ENCODE measurements around the gene QSOX1.

Gene QSOX1

DNA sequence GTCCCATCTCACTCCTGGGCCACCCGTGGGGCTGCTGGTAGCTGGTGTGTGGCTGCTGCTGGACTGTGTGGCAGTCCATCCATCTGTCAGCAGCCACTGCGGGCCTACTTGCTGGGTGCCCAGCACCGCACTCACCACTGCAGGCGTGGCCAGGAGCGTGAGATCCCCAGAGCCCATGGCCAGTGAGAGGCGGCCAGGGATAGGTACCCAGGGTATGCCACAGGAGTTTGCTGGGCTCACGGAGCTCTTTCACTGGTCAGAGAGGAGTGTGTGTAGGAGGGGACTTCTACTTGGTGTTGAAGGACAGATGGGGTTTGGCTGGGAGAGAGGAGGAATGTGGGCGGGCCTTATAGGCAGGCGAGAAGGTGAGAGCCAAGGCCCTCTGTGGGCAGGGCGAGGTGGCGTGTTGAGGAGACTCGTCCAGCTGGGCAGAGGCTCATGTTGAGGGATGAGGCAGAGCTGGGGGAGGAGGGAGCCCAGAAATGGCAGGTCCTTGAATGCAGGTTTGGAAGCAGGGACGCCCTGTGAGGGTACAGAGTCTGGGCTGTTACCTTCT is 15.0 kb downstream of the QSOX1 start:
- Mint-ChIP-seq H3K27me3 (ENCODE audit: low read depth) (no peaks in the 10 kb centered on the region), H3K4me3 (no peak overlapping the region), H3K36me3 (ENCODE audit: low read depth) (no peaks in the 10 kb centered on the region), H3K4me1 (ENCODE audit: low read depth) (peaks cover 2% of the 10 kb centered on the region), H3K9me3 (no peaks in the 10 kb centered on the region), H3K27ac (no peak overlapping the region)
- no peak for DNase-seq (ENCODE audit: low spot score)

DNA sequence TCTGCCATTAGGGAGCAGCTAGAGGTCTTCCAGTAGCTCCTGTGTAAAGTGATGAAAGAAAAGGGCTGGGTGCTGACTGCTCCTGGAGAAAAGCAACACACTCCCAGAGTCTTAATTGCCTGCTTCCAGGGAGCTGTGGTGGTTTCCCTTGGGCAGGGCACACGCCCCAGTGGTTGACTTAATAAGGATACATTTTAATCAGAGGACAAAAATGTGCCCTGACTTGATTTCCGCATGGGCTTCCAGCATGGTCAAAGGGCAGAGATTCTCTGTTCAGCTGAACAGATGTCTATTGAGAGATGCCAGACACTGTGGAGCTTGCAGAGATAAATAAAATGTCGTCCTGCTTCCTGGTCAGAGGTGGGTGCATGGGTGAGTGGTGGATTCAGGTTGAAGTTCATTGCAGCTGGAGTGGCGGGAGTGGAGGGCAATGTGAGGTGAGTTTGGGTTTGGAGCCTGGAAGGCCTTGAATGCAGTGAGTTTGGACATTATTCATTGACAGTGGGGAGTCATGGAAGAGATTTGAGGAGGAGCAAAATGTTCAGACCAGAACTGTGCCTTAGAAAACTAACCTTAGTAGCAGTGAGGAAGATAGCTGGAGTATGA is 16.0 kb downstream of the QSOX1 start:
- no peaks in the 10 kb centered on the region for H3K27me3 Mint-ChIP-seq (ENCODE audit: low read depth)
- H3K4me3 Mint-ChIP-seq = no peak overlapping the region
- no peaks in the 10 kb centered on the region for H3K36me3 Mint-ChIP-seq (ENCODE audit: low read depth)
- DNase-seq (ENCODE audit: low spot score) = no peak
- no peaks in the 10 kb centered on the region for H3K4me1 Mint-ChIP-seq (ENCODE audit: low read depth)
- H3K27ac Mint-ChIP-seq = peak overlapping the region; percentile 27
- no peaks in the 10 kb centered on the region for H3K9me3 Mint-ChIP-seq

DNA sequence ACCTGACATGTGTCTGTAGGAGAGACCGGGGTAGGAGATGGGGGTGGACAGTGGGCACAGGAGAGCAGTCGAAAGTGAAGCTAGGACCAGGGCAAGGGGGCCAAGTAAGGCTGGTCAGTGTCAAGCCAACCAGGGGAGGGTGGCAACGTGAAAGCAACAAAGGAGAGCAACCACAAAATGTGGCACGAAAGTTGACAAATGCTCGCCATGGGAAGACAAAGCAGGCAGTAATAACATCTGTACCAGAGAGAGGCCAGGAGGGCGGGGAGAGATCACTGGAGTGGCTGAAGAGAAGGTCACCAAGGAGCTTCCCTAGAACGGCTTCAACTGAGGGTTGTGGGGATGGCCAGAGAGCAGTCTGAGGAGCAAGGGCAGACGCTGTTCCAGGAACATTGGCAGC is 17.0 kb downstream of the QSOX1 start:
- Mint-ChIP-seq H3K9me3 (no peaks in the 10 kb centered on the region), H3K27ac (no peak overlapping the region), H3K36me3 (ENCODE audit: low read depth) (no peaks in the 10 kb centered on the region), H3K4me3 (no peak overlapping the region), H3K27me3 (ENCODE audit: low read depth) (no peaks in the 10 kb centered on the region), H3K4me1 (ENCODE audit: low read depth) (no peaks in the 10 kb centered on the region)
- DNase-seq (ENCODE audit: low spot score) = no peak

DNA sequence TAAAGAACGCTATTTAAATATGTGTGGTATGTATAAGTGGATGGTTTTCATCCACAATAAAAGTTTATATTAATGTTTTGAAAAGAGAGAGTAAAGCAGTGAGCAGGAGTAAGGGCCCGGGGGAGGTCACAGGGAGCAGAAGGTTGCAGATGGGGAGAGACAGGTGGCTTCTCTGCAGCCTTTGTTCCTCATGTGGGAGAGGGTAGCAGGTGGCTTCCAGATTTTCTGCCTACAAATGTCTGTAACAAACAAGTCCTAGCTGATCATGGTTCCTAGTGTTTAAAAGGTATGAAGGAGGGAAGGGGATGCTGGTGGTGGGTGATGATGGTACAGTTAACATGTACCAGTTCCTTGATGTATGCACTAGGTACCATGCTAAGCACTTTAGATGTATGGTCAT is 18.8 kb downstream of the QSOX1 start:
- Mint-ChIP-seq H3K4me1 (ENCODE audit: low read depth) (no peaks in the 10 kb centered on the region), H3K27ac (no peak overlapping the region), H3K4me3 (no peak overlapping the region), H3K9me3 (no peaks in the 10 kb centered on the region), H3K36me3 (ENCODE audit: low read depth) (no peaks in the 10 kb centered on the region), H3K27me3 (ENCODE audit: low read depth) (no peaks in the 10 kb centered on the region)
- DNase-seq (ENCODE audit: low spot score) = no peak

DNA sequence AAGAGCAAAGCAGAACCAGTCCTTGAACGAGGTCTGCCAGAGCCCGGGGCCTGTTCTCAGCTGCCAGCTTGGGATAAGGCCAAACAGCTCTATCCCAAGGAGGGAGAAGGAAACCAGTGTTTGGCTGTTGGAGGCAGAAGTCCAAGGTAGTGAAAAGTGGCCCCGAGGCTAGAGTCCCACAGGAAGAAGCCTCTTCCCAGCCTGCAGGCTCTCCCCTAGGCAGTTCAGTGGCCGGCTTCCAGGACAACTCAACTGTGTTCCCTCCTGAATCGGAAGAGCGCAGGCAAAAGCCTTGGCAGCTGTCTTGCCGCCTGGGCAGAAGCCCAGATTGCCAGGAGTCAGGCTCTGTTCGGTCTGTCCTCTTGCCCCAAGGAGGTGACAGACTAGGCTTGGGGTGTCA is 19.3 kb downstream of the QSOX1 start:
- no peaks in the 10 kb centered on the region for H3K27me3 Mint-ChIP-seq (ENCODE audit: low read depth)
- H3K27ac Mint-ChIP-seq = no peak overlapping the region
- no peak for DNase-seq (ENCODE audit: low spot score)
- H3K4me1 Mint-ChIP-seq (ENCODE audit: low read depth) = no peaks in the 10 kb centered on the region
- no peak overlapping the region for H3K4me3 Mint-ChIP-seq
- no peaks in the 10 kb centered on the region for H3K36me3 Mint-ChIP-seq (ENCODE audit: low read depth)
- no peaks in the 10 kb centered on the region for H3K9me3 Mint-ChIP-seq

DNA sequence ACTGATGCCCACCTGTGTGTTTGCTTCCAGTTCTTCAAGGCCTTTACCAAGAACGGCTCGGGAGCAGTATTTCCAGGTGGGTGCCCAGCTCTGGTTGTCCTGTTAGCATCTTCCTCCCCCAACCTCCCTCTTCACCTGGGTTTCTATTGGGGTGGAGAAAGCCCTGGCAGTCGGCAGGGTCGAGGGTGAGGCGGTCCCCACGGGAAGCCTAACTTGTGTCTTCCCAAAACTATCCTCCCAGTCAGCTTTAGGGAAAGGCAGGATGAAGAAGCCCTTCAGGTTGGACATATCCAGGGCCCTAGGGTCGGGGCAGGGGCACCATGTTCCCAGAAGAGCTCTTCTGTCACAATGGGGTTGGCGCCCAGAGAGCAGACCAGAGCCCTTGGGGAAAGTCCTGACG is 20.6 kb downstream of the QSOX1 start:
- no peaks in the 10 kb centered on the region for H3K36me3 Mint-ChIP-seq (ENCODE audit: low read depth)
- no peaks in the 10 kb centered on the region for H3K4me1 Mint-ChIP-seq (ENCODE audit: low read depth)
- no peaks in the 10 kb centered on the region for H3K9me3 Mint-ChIP-seq
- H3K27ac Mint-ChIP-seq = no peak overlapping the region
- H3K4me3 Mint-ChIP-seq = no peak overlapping the region
- H3K27me3 Mint-ChIP-seq (ENCODE audit: low read depth) = no peaks in the 10 kb centered on the region
- DNase-seq (ENCODE audit: low spot score) = no peak

DNA sequence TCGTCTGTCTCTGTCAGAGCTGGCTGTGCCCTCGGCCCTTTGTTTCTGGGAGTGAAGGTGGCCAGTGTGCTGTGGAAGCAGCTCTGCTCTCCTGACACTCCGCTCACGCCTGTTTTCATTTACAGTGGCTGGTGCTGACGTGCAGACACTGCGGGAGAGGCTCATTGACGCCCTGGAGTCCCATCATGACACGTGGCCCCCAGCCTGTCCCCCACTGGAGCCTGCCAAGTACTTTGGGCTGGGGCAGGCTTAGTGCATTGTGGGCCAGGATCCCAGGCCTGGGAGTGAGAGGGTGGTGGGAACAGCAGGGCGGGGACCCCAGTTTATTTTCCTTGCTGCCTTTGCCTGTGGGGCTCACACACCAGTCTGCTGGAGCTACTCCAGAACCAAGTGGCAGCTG is 21.1 kb downstream of the QSOX1 start:
- Mint-ChIP-seq H3K4me3 (no peak overlapping the region), H3K9me3 (no peaks in the 10 kb centered on the region), H3K36me3 (ENCODE audit: low read depth) (no peaks in the 10 kb centered on the region), H3K27me3 (ENCODE audit: low read depth) (no peaks in the 10 kb centered on the region), H3K27ac (no peak overlapping the region), H3K4me1 (ENCODE audit: low read depth) (no peaks in the 10 kb centered on the region)
- DNase-seq (ENCODE audit: low spot score) = no peak

DNA sequence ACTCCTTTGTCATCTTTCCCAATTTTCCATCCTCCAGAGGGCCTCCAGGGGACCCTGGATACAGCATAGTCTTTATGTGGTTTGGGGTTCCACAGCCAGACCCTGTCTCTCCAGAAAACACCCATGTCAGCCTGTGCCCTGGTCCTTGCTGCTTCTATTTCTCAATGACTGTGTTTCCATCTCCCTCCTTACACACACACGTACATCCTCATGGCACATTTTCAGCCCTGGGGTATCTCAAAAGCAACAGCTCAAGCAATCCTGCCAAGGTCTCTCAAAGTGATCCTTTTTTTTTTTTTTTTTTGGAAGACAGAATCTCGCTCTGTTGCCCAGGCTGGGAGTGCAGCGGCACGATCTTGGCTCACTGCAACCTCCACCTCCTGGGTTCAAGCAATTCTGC is 22.3 kb downstream of the QSOX1 start:
- DNase-seq (ENCODE audit: low spot score) = no peak
- H3K27ac Mint-ChIP-seq = no peak overlapping the region
- no peaks in the 10 kb centered on the region for H3K36me3 Mint-ChIP-seq (ENCODE audit: low read depth)

DNA sequence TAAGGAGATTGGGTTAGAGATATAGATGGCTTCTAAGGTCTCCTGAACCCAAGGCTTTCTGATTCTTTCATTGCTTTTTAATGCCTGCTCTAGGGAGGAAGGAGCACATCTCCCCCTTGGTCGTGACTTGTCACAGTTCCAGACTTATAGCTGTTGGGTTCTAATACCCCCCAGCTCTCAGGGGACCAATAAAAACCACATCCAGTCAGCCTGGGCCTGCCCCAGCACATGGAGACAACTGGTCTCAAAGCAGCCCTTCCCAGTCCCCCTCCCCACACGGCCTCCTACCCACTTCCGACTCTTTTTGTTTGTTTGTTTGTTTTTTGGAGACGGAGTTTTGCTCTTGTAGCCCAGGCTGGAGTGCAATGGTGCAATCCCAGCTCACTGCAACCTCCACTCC is 23.3 kb downstream of the QSOX1 start:
- no peaks in the 10 kb centered on the region for H3K9me3 Mint-ChIP-seq
- H3K4me1 Mint-ChIP-seq (ENCODE audit: low read depth) = no peaks in the 10 kb centered on the region
- no peak overlapping the region for H3K27ac Mint-ChIP-seq
- peaks cover 1% of the 10 kb centered on the region for H3K36me3 Mint-ChIP-seq (ENCODE audit: low read depth)
- no peak for DNase-seq (ENCODE audit: low spot score)
- H3K4me3 Mint-ChIP-seq = no peak overlapping the region
- H3K27me3 Mint-ChIP-seq (ENCODE audit: low read depth) = no peaks in the 10 kb centered on the region

More for the DNA sequence above, 22.3 kb downstream of the QSOX1 start:
- no peaks in the 10 kb centered on the region for H3K27me3 Mint-ChIP-seq (ENCODE audit: low read depth)
- no peaks in the 10 kb centered on the region for H3K9me3 Mint-ChIP-seq
- H3K4me1 Mint-ChIP-seq (ENCODE audit: low read depth) = no peaks in the 10 kb centered on the region
- no peak overlapping the region for H3K4me3 Mint-ChIP-seq

DNA sequence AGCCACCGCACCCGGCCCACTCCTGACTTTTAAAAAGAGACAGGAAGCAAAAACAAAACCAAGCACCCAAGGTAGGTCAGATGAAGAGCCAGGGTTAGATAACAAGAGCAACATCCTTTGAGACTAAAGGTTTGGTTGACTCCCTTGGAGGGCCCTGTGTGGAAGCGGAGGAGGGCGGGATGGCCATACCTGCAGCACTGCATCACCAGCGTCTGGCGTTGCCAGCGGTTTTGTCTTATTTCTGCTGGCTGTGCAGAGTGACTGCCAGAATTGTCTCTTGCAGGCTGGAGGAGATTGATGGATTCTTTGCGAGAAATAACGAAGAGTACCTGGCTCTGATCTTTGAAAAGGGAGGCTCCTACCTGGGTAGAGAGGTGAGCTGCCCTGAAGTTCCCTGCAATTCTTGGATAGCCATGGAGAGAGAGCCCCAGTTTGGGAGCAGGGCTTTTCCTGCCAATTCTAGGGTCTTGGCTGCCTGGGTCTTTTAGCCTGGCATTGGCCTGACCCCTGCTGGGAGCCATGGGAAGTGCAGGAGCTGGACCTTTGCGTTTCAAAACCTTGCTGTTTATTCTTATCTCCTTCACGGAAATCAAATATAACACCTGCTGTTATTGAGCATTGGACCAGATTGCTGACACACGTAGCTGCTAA is 24.0 kb downstream of the QSOX1 start:
- Mint-ChIP-seq H3K36me3 (ENCODE audit: low read depth) (peaks cover 1% of the 10 kb centered on the region), H3K27ac (no peak overlapping the region), H3K27me3 (ENCODE audit: low read depth) (no peaks in the 10 kb centered on the region), H3K4me1 (ENCODE audit: low read depth) (no peaks in the 10 kb centered on the region), H3K9me3 (no peaks in the 10 kb centered on the region), H3K4me3 (no peak overlapping the region)
- DNase-seq (ENCODE audit: low spot score) = peak; percentile 37

DNA sequence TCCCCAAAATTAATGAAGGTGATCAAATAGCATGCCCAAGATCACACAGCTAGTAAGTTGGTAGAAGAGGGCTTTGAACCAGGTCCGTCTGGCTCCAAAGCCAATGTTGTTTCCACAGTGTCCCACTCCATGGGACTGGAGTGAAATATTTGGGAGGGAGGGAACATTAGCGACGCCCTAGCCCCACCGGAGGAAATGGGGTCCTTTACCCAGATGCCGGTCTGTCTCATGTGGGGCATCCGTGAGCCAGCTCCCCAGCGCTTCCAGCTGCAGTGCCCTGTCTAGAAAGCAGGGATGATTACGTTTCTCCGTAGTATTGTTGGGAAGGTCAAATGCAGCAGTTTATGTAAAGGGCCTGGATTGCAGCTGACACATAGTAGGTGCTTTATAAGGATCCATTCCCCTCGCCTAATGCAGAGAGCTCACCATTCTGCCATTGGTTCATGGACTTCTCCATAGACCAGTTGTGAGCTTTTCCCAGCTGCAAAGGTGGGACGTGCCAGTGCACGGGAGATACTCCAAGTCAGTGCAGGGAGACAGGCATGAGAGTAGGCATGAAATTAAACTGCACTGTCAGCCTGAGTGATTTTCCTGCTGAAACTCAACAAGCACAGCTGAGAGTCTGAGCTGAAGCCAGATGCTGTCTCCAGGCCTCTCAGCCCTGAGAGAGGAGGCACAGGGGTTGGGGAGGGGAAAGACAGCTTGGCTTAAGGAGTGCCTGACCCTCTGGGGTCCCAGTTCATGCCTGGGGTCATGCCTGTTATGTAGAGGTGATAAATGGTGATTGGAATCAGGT is 24.7 kb downstream of the QSOX1 start:
- no peaks in the 10 kb centered on the region for H3K4me1 Mint-ChIP-seq (ENCODE audit: low read depth)
- no peak for DNase-seq (ENCODE audit: low spot score)
- H3K4me3 Mint-ChIP-seq = no peak overlapping the region
- no peaks in the 10 kb centered on the region for H3K27me3 Mint-ChIP-seq (ENCODE audit: low read depth)
- H3K27ac Mint-ChIP-seq = no peak overlapping the region
- peaks cover 1% of the 10 kb centered on the region for H3K36me3 Mint-ChIP-seq (ENCODE audit: low read depth)
- no peaks in the 10 kb centered on the region for H3K9me3 Mint-ChIP-seq

DNA sequence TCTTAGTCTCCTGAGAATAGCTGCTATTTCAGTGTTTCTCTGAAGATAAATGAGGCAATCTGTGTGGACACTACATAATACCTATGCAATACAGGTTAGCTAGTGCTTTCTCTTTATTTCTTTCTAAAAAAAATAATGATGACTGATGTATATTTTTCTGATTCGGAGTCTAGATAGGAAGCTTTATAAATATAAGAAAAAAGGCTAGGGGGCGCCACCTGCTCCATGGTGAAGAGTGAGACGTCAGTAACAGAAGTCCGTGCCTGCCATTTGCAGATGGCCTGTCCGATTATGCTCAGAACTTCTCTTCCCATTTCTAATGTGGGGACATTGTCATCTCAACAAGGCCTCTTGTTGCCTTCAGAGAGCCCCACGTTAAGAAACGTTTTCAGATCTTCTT is 26.4 kb downstream of the QSOX1 start:
- H3K9me3 Mint-ChIP-seq = no peaks in the 10 kb centered on the region
- H3K4me3 Mint-ChIP-seq = no peak overlapping the region
- no peak for DNase-seq (ENCODE audit: low spot score)
- no peaks in the 10 kb centered on the region for H3K27me3 Mint-ChIP-seq (ENCODE audit: low read depth)
- no peaks in the 10 kb centered on the region for H3K4me1 Mint-ChIP-seq (ENCODE audit: low read depth)
- peaks cover 4% of the 10 kb centered on the region for H3K36me3 Mint-ChIP-seq (ENCODE audit: low read depth)
- H3K27ac Mint-ChIP-seq = no peak overlapping the region

DNA sequence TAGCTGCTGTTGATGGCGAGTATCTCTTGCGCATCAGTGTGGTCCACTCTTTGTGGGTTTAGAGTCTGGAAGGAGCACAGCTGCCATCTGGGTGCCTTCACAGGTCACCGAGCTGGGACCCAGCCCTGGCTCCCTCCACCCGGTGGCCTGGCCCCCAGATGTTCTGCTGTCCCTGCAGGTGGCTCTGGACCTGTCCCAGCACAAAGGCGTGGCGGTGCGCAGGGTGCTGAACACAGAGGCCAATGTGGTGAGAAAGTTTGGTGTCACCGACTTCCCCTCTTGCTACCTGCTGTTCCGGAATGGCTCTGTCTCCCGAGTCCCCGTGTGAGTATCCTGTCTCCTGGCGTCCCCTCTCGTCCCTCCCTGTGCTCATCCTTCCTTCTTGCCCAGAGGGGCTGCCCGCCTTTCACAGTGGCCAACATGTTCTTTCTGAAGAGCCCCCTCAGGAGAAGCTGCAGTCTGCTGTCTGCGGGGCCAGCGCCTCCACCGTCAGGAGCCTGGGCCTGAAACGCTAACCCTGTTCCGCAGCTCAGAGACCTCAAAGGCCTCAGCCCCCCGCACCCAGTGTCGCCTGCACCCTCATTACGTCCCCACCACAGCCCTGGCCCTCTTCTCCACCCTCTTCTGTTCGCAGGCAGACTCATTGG is 27.4 kb downstream of the QSOX1 start:
- H3K9me3 Mint-ChIP-seq = no peaks in the 10 kb centered on the region
- H3K4me1 Mint-ChIP-seq (ENCODE audit: low read depth) = no peaks in the 10 kb centered on the region
- peaks cover 4% of the 10 kb centered on the region for H3K36me3 Mint-ChIP-seq (ENCODE audit: low read depth)
- no peak for DNase-seq (ENCODE audit: low spot score)
- H3K4me3 Mint-ChIP-seq = no peak overlapping the region
- no peaks in the 10 kb centered on the region for H3K27me3 Mint-ChIP-seq (ENCODE audit: low read depth)
- no peak overlapping the region for H3K27ac Mint-ChIP-seq

Data from T-helper 2 cell treated with Interferon-gamma antibody and Interleukin-4, amounts not matched to agents 5 μg/mL and 100 μg/mL, for 36 hours (primary cell).